ENCODE results near the gene EHMT1.
A peak's percentile ranks its signal among the peaks of the same experiment; 100 is the strongest.

EHMT1 gene

GRCh38 chr9:137618105-137619067 lies at the start of gene EHMT1:
Gene EHMT1, plus strand, starts transcription at chr9:137619005. Its CDS starts 24 bp downstream, at chr9:137619029.
- Histone ChIP-seq H3K4me3 (peak within 1 kb of the TSS; percentile 99), H3K9ac (ENCODE audit: insufficient read length) (peak within 1 kb of the TSS; percentile 98), H3K36me3 (ENCODE audit: insufficient read depth, low read length) (peaks cover 19% of the 10 kb centered on the region), H3K27ac (peak within 1 kb of the TSS; percentile 86), H3K9me3 (ENCODE audit: low read depth, low read length) (no peaks in the 10 kb centered on the region)
- TF ChIP-seq EZH2 (IDR thresholded peaks at IDR 0.05) (no peak), POLR2AphosphoS5 (IDR thresholded peaks at IDR 0.05; ENCODE audit: borderline replicate concordance, low read depth, low read length) (peak; percentile 78)
- no peak for DNase-seq (ENCODE audit: low read depth, low spot score)

GRCh38 chr9:137569609-137570203 lies 49.1 kb upstream of the EHMT1 start:
- no peaks in the 10 kb centered on the region for H3K9me3 ChIP-seq (ENCODE audit: low read depth, low read length)
- H3K4me3 ChIP-seq, result no peak overlapping the region
- H3K9ac ChIP-seq (ENCODE audit: insufficient read length), result no peak overlapping the region
- H3K36me3 ChIP-seq (ENCODE audit: insufficient read depth, low read length), result peaks cover 28% of the 10 kb centered on the region
- TF ChIP-seq POLR2AphosphoS5 (IDR thresholded peaks at IDR 0.05; ENCODE audit: borderline replicate concordance, low read depth, low read length) (no peak), FOXP2 (optimal IDR thresholded peaks at IDR 0.05; ENCODE audit: control extremely low read depth, extremely low read length, insufficient read depth) (no peak), EZH2 (IDR thresholded peaks at IDR 0.05) (no peak)
- no peak overlapping the region for H3K27ac ChIP-seq
- no peak for DNase-seq (ENCODE audit: low read depth, low spot score)

GRCh38 chr9:137570566-137570965 lies 48.2 kb upstream of the EHMT1 start:
- TF ChIP-seq POLR2AphosphoS5 (IDR thresholded peaks at IDR 0.05; ENCODE audit: borderline replicate concordance, low read depth, low read length), result no peak
- TF ChIP-seq FOXP2 (optimal IDR thresholded peaks at IDR 0.05; ENCODE audit: control extremely low read depth, extremely low read length, insufficient read depth), result no peak
- TF ChIP-seq EZH2 (IDR thresholded peaks at IDR 0.05), result no peak
- Histone ChIP-seq H3K9me3 (ENCODE audit: low read depth, low read length) (no peaks in the 10 kb centered on the region), H3K27ac (no peak overlapping the region), H3K4me3 (no peak overlapping the region), H3K36me3 (ENCODE audit: insufficient read depth, low read length) (peaks cover 34% of the 10 kb centered on the region), H3K9ac (ENCODE audit: insufficient read length) (no peak overlapping the region)
- DNase-seq (ENCODE audit: low read depth, low spot score), result no peak

DNA sequence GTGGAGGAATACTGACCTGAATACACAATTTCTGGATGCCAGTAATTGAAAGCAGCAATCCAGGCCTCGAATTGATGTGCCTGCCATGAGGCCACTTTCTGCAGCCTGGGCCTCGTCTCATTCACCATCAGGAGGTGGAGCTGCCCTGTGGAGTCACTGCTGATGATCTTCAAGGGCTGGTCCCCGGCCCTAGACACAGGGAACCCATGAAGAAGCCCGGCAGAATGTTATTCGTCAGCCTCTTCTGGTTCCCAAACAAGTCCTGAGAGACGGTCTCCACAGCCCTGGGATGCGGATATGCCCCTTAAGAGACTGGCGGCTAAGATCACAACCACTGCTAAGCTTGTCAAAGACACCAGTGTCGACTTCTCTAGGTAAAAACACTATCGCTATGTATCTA lies 44.6 kb upstream of the EHMT1 start:
- DNase-seq (ENCODE audit: low read depth, low spot score), result no peak
- TF ChIP-seq FOXP2 (optimal IDR thresholded peaks at IDR 0.05; ENCODE audit: control extremely low read depth, extremely low read length, insufficient read depth) (no peak), EZH2 (IDR thresholded peaks at IDR 0.05) (no peak), POLR2AphosphoS5 (IDR thresholded peaks at IDR 0.05; ENCODE audit: borderline replicate concordance, low read depth, low read length) (no peak)
- Histone ChIP-seq H3K9me3 (ENCODE audit: low read depth, low read length) (no peaks in the 10 kb centered on the region), H3K4me3 (no peak overlapping the region), H3K9ac (ENCODE audit: insufficient read length) (no peak overlapping the region), H3K27ac (no peak overlapping the region), H3K36me3 (ENCODE audit: insufficient read depth, low read length) (peaks cover 43% of the 10 kb centered on the region)

DNA sequence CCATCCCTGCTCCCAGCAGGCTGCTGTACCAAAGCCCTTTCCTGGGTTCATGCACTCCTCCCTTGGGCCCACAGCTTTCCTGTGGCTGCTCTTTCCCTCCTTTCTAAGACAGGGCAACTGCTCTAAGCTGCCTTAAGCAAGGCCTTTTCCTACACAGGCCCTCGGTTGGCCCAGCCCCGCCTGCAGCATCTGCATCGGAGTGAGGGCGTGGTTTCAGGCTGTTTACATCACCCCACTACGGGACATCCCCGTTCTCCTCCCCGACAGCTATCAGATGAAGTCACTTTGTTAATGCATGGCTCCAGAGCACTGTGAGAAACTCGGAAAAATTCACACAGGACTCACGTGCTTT lies 43.5 kb upstream of the EHMT1 start:
- Histone ChIP-seq H3K9me3 (ENCODE audit: low read depth, low read length) (no peaks in the 10 kb centered on the region), H3K4me3 (no peak overlapping the region), H3K27ac (no peak overlapping the region), H3K36me3 (ENCODE audit: insufficient read depth, low read length) (peaks cover 41% of the 10 kb centered on the region), H3K9ac (ENCODE audit: insufficient read length) (no peak overlapping the region)
- no peak for TF ChIP-seq EZH2 (IDR thresholded peaks at IDR 0.05)
- DNase-seq (ENCODE audit: low read depth, low spot score), result no peak

- Histone ChIP-seq H3K9ac (ENCODE audit: insufficient read length) (no peak overlapping the region), H3K27ac (no peak overlapping the region), H3K9me3 (ENCODE audit: low read depth, low read length) (no peaks in the 10 kb centered on the region), H3K4me3 (no peak overlapping the region), H3K36me3 (ENCODE audit: insufficient read depth, low read length) (peaks cover 38% of the 10 kb centered on the region)
- no peak for DNase-seq (ENCODE audit: low read depth, low spot score)
- no peak for TF ChIP-seq POLR2AphosphoS5 (IDR thresholded peaks at IDR 0.05; ENCODE audit: borderline replicate concordance, low read depth, low read length)
- TF ChIP-seq FOXP2 (optimal IDR thresholded peaks at IDR 0.05; ENCODE audit: control extremely low read depth, extremely low read length, insufficient read depth), result no peak
- no peak for TF ChIP-seq EZH2 (IDR thresholded peaks at IDR 0.05)
These were observed 42.9 kb upstream of the EHMT1 start for GRCh38 chr9:137575716-137576411.

GRCh38 chr9:137578518-137579258 lies 40.1 kb upstream of the EHMT1 start, which contains the start of gene DPH7:
Gene DPH7, minus strand, starts transcription at chr9:137578925. Its CDS starts 148 bp downstream, at chr9:137578777.
- Histone ChIP-seq H3K27ac (peak within 1 kb of the TSS; percentile 79), H3K9ac (ENCODE audit: insufficient read length) (peak within 1 kb of the TSS; percentile 97), H3K9me3 (ENCODE audit: low read depth, low read length) (no peaks in the 10 kb centered on the region), H3K36me3 (ENCODE audit: insufficient read depth, low read length) (peaks cover 46% of the 10 kb centered on the region), H3K4me3 (peak within 1 kb of the TSS; percentile 99)
- peak; percentile 68 for TF ChIP-seq POLR2AphosphoS5 (IDR thresholded peaks at IDR 0.05; ENCODE audit: borderline replicate concordance, low read depth, low read length)
- no peak for TF ChIP-seq EZH2 (IDR thresholded peaks at IDR 0.05)
- peak; percentile 47 for TF ChIP-seq FOXP2 (optimal IDR thresholded peaks at IDR 0.05; ENCODE audit: control extremely low read depth, extremely low read length, insufficient read depth)
- DNase-seq (ENCODE audit: low read depth, low spot score), result peak; percentile 3

DNA sequence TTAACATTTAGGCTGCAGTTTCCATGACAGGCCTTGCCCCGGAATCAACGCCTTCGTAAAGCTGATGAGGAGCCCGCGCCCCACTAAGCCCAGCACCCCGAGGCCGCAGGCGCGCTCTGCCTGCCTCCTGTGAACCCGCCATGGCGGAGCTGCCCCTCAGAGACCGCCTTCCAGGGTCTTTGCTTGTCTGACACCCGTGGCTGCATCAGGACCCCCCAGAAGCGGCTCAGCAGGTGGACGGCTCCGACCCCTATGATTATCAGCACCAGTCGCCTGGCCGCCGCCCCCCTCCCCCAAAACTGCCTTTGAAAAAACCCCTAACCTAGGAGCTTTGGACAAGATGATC lies 39.6 kb upstream of the EHMT1 start:
- DNase-seq (ENCODE audit: low read depth, low spot score), result no peak
- TF ChIP-seq FOXP2 (optimal IDR thresholded peaks at IDR 0.05; ENCODE audit: control extremely low read depth, extremely low read length, insufficient read depth) (no peak), POLR2AphosphoS5 (IDR thresholded peaks at IDR 0.05; ENCODE audit: borderline replicate concordance, low read depth, low read length) (no peak), EZH2 (IDR thresholded peaks at IDR 0.05) (no peak)
- H3K9me3 ChIP-seq (ENCODE audit: low read depth, low read length), result no peaks in the 10 kb centered on the region
- H3K9ac ChIP-seq (ENCODE audit: insufficient read length), result peak overlapping the region; percentile 97
- H3K4me3 ChIP-seq, result peak overlapping the region; percentile 99
- peak overlapping the region; percentile 79 for H3K27ac ChIP-seq
- peaks cover 46% of the 10 kb centered on the region for H3K36me3 ChIP-seq (ENCODE audit: insufficient read depth, low read length)
